ENCODE results near the gene CNBP. TPM values are rescaled to one million over a fixed set of nuclear protein-coding genes. Genes with fewer than 3 reads are reported as not detected.

CNBP gene
- total RNA-seq, 4 donors from 2014 or later = 191 to 261 (median 231) TPM

DNA sequence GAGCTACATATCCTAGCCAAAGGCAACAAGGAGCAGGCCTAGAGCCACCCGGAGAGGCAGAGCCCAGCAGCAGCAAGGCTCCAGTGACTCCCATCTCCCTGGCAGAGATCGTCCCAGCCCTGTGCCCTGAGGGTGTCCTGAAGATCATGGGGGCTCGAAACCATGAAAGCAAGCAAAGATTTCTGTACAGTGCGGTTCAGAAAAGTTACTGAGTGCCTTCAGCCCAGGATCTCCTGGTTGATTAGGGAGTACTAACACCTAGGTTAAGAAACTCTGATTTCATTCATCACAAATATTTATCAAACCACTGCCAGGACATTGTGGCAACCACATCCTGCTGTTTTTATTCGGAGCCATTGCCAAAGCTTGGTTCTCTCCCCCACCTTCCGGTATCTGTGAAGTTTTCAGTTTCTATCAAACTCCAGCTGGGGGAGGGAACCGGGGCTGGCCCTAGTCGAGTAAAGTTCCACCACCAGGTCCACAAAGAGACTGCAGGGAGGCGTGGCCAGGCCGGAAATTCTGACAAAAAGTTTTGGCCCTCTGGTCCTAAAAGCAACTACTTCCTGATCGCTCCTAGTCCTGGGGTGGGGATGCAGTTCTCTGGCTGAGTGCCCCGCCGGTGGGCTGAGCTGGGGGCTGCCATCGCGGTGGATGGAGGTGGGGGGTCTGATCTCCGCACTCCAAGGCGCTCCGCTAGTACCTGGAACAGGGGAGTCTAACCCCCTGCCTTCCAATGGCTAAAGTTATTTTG, 63.3 kb downstream of the CNBP start:
- H3K4me3 ChIP-seq = peak overlapping the region; percentile 65 to 95 (median 89)
- peaks cover 8 to 52% (median 13%) of the 10 kb centered on the region in 4 donors for H3K4me1 ChIP-seq
- H3K27me3 ChIP-seq = no peaks in the 10 kb centered on the region
- H3K36me3 ChIP-seq = peaks cover 0 to 4% (median 0%) of the 10 kb centered on the region in 3 donors
- DNase-seq = peak; percentile 84 to 97 (median 95)
- peak overlapping the region; percentile 85 to 98 (median 94) for H3K27ac ChIP-seq
- no peaks in the 10 kb centered on the region for H3K9me3 ChIP-seq
- TF ChIP-seq POLR2A (IDR thresholded peaks at IDR 0.05) = peak; percentile 51 to 56
- TF ChIP-seq, protein P1, sequence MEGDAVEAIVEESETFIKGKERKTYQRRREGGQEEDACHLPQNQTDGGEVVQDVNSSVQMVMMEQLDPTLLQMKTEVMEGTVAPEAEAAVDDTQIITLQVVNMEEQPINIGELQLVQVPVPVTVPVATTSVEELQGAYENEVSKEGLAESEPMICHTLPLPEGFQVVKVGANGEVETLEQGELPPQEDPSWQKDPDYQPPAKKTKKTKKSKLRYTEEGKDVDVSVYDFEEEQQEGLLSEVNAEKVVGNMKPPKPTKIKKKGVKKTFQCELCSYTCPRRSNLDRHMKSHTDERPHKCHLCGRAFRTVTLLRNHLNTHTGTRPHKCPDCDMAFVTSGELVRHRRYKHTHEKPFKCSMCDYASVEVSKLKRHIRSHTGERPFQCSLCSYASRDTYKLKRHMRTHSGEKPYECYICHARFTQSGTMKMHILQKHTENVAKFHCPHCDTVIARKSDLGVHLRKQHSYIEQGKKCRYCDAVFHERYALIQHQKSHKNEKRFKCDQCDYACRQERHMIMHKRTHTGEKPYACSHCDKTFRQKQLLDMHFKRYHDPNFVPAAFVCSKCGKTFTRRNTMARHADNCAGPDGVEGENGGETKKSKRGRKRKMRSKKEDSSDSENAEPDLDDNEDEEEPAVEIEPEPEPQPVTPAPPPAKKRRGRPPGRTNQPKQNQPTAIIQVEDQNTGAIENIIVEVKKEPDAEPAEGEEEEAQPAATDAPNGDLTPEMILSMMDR (IDR thresholded peaks at IDR 0.05) = peak in 5 of 6 experiments; percentile 19 to 45 (median 40)

DNA sequence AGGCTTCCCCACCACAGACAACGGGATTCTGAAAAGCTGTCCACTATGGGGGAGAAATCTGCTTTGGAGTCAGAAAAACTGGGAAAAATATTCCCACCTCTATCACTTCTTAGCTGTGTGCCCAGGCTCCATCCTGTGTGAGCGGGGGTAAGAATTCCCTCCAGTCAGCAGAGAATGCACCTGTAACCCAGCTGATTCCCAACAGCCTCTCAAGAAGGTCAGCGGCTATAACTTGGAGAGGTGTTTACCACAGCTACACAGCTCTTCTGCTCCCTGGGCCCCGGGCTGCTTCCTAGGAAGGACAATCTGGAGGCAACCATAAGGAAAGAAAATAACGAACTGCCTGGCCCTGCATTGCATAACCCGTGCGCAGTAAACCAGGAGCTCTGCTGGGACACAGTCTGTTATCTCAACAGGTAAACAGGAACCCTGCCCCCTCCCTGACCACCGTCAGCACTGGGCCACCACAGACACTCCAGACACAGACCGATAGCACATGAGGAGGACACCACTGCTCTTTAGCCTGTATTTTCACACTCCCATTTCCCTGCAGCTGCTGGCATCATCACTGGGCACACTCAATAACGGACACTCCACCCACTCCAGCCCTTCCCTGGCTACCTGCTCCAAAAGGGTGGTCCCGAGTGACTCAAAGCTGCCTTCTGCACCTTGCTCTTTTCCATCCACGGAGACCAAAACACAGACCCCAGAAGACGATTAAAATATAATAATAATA, 64.2 kb downstream of the CNBP start:
- H3K4me1 ChIP-seq = peaks cover 8 to 52% (median 13%) of the 10 kb centered on the region in 4 donors
- peak overlapping the region; percentile 65 to 95 (median 89) for H3K4me3 ChIP-seq
- peak; percentile 44 to 82 (median 73) for DNase-seq
- H3K27ac ChIP-seq = peak overlapping the region; percentile 85 to 98 (median 94)
- H3K36me3 ChIP-seq = peaks cover 0 to 4% (median 0%) of the 10 kb centered on the region in 3 donors
- H3K27me3 ChIP-seq = no peaks in the 10 kb centered on the region
- H3K9me3 ChIP-seq = no peaks in the 10 kb centered on the region
- TF ChIP-seq, protein P1 (IDR thresholded peaks at IDR 0.05) = no peak
- TF ChIP-seq POLR2A (IDR thresholded peaks at IDR 0.05) = no peak

DNA sequence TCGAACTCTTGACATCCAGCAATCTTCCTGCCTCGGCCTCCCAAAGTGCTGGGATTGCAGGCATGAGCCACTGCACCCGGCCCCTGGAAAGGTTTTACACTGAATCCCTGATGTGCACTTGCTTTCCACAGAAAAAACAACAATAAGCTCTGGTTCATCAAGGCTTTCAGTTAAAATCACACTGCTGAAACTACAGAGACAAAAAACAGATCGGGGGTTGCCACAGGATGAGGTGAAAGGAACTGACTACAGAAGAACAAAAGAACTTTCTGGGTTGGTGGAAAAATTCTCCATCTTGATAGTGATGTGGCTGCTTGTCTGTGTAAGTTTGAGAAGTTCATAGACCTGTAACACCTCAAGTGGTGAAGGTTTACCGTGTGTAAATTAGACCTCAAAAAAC, 65.0 kb downstream of the CNBP start:
- peak overlapping the region; percentile 85 to 98 (median 94) for H3K27ac ChIP-seq
- no peak for DNase-seq
- H3K27me3 ChIP-seq = no peaks in the 10 kb centered on the region
- peak overlapping the region; percentile 65 to 95 (median 89) for H3K4me3 ChIP-seq
- TF ChIP-seq, protein P1 (IDR thresholded peaks at IDR 0.05) = no peak
- no peak for TF ChIP-seq POLR2A (IDR thresholded peaks at IDR 0.05)
- peaks cover 0 to 4% (median 0%) of the 10 kb centered on the region in 3 donors for H3K36me3 ChIP-seq
- H3K9me3 ChIP-seq = no peaks in the 10 kb centered on the region
- peaks cover 8 to 52% (median 13%) of the 10 kb centered on the region in 4 donors for H3K4me1 ChIP-seq

Small RNA genes lying within 50 kb of the gene (small RNA-seq; reads per million reads assigned to genes)
- 0 reads per million in 2 donors for gene RPS27P12

Other genes starting within 250 kb of the CNBP start
- 1 to 10 TPM in 3 of 4 donors, not detected in 1; 1.5 to 2.4 (median 1.7) TPM for gene CFAP92, start 189.8 kb downstream of the CNBP start, total RNA-seq
- 10 to 100 TPM in 1 of 4 donors, 1 to 10 TPM in 3; 3.3 to 40.4 (median 4.0) TPM for gene EFCC1, start 182.6 kb downstream of the CNBP start, total RNA-seq
- not detected for gene GP9, start 123.1 kb downstream of the CNBP start, total RNA-seq
- 10 to 100 TPM in 3 of 4 donors, 1 to 10 TPM in 1; 9.1 to 18.7 (median 11.3) TPM for gene RAB43, start 62.1 kb downstream of the CNBP start, total RNA-seq
- 10 to 100 TPM; 11.1 to 24.9 (median 18.2) TPM for gene ISY1, start 22.8 kb downstream of the CNBP start, total RNA-seq
- 100 to 1,000 TPM; 120 to 220 (median 176) TPM for gene COPG1, start 65.7 kb upstream of the CNBP start, total RNA-seq
- gene HMCES, start 95.0 kb upstream of the CNBP start, total RNA-seq = 10 to 100 TPM; 22.2 to 29.7 (median 24.2) TPM
- under 1 TPM in 1 of 4 donors, not detected in 3; 0.54 TPM for gene EFCAB12, start 244.7 kb upstream of the CNBP start, total RNA-seq

Data from Peyer's patch (tissue), 4 donors.